ENCODE results near the gene PRUNE2. TPM values are rescaled to one million over a fixed set of nuclear protein-coding genes. Genes with fewer than 3 reads are reported as not detected.
"Not testable (repeated sequence)": the region's sequence is repeated elsewhere in the genome, so short reads cannot be mapped to it uniquely, and the experiment has no call there.

Gene PRUNE2
- polyA plus RNA-seq, 6 donors from 2014 or later, result 0.12 to 0.65 (median 0.23) TPM; not detected in 1

GRCh38 chr9:76878933-76879332 is 27.0 kb downstream of the PRUNE2 start:
- Mint-ChIP-seq H3K4me3 (no peak overlapping the region), H3K4me1 (peaks cover 0 to 4% (median 0%) of the 10 kb centered on the region in 3 donors), H3K36me3 (no peaks in the 10 kb centered on the region), H3K9me3 (peaks cover 0 to 4% (median 0%) of the 10 kb centered on the region in 7 donors), H3K27me3 (peaks cover 7 to 17% (median 9%) of the 10 kb centered on the region in 3 donors), H3K27ac (no peak overlapping the region)
- ATAC-seq (ENCODE audit: low read depth in 2 of 2) (no peak), DNase-seq (no peak)

GRCh38 chr9:76877961-76878360 is 28.0 kb downstream of the PRUNE2 start:
- no peak overlapping the region for H3K4me3 Mint-ChIP-seq
- DNase-seq (no peak), ATAC-seq (ENCODE audit: low read depth in 2 of 2) (no peak)
- H3K9me3 Mint-ChIP-seq, result peaks cover 0 to 4% (median 0%) of the 10 kb centered on the region in 7 donors
- H3K27me3 Mint-ChIP-seq, result peaks cover 14 to 18% (median 15%) of the 10 kb centered on the region in 3 donors
- no peaks in the 10 kb centered on the region for H3K36me3 Mint-ChIP-seq
- peaks cover 0 to 4% (median 0%) of the 10 kb centered on the region in 3 donors for H3K4me1 Mint-ChIP-seq
- H3K27ac Mint-ChIP-seq, result peak overlapping the region in 1 of 6 donors; percentile 2

- H3K4me1 Mint-ChIP-seq, result no peaks in the 10 kb centered on the region
- H3K9me3 Mint-ChIP-seq, result no peaks in the 10 kb centered on the region
- ATAC-seq (ENCODE audit: low read depth in 2 of 2) (no peak), DNase-seq (no peak)
- H3K27me3 Mint-ChIP-seq, result peaks cover 14 to 27% (median 21%) of the 10 kb centered on the region in 3 donors
- H3K36me3 Mint-ChIP-seq, result no peaks in the 10 kb centered on the region
- no peak overlapping the region for H3K4me3 Mint-ChIP-seq
- H3K27ac Mint-ChIP-seq, result no peak overlapping the region
Measured at GRCh38 chr9:76876098-76876497, 29.8 kb downstream of the PRUNE2 start.

GRCh38 chr9:76873821-76874220 is 32.1 kb downstream of the PRUNE2 start:
- H3K27me3 Mint-ChIP-seq, result peaks cover 14 to 32% (median 19%) of the 10 kb centered on the region in 3 donors
- DNase-seq, result no peak

GRCh38 chr9:76873056-76873792 is 32.7 kb downstream of the PRUNE2 start:
- no peaks in the 10 kb centered on the region for H3K36me3 Mint-ChIP-seq
- H3K9me3 Mint-ChIP-seq, result no peaks in the 10 kb centered on the region
- no peak for ATAC-seq (ENCODE audit: low read depth in 2 of 2)
- H3K4me1 Mint-ChIP-seq, result no peaks in the 10 kb centered on the region
- H3K27me3 Mint-ChIP-seq, result peaks cover 16 to 33% (median 21%) of the 10 kb centered on the region in 3 donors
- DNase-seq, result no peak
- no peak overlapping the region for H3K27ac Mint-ChIP-seq
- H3K4me3 Mint-ChIP-seq, result no peak overlapping the region

More at GRCh38 chr9:76873821-76874220, 32.1 kb downstream of the PRUNE2 start:
- ATAC-seq (ENCODE audit: low read depth in 2 of 2), result no peak
- Mint-ChIP-seq H3K4me1 (no peaks in the 10 kb centered on the region), H3K36me3 (no peaks in the 10 kb centered on the region), H3K4me3 (no peak overlapping the region), H3K9me3 (no peaks in the 10 kb centered on the region), H3K27ac (no peak overlapping the region)

- ATAC-seq (ENCODE audit: low read depth in 2 of 2) (no peak), DNase-seq (no peak)
- H3K27ac Mint-ChIP-seq, result no peak overlapping the region
- H3K9me3 Mint-ChIP-seq, result peaks cover 0 to 5% (median 0%) of the 10 kb centered on the region in 7 donors
- no peaks in the 10 kb centered on the region for H3K36me3 Mint-ChIP-seq
- H3K4me1 Mint-ChIP-seq, result peaks cover 0 to 4% (median 0%) of the 10 kb centered on the region in 3 donors
- peaks cover 23 to 35% (median 27%) of the 10 kb centered on the region in 3 donors for H3K27me3 Mint-ChIP-seq
- no peak overlapping the region for H3K4me3 Mint-ChIP-seq
Measured at GRCh38 chr9:76868897-76869296, 37.0 kb downstream of the PRUNE2 start.

GRCh38 chr9:76866689-76867088 is 39.2 kb downstream of the PRUNE2 start:
- DNase-seq (no peak), ATAC-seq (ENCODE audit: low read depth in 2 of 2) (no peak)
- Mint-ChIP-seq H3K4me1 (peaks cover 0 to 4% (median 0%) of the 10 kb centered on the region in 3 donors), H3K9me3 (peaks cover 0 to 5% (median 0%) of the 10 kb centered on the region in 7 donors), H3K4me3 (no peak overlapping the region), H3K36me3 (no peaks in the 10 kb centered on the region), H3K27me3 (peaks cover 21 to 30% (median 25%) of the 10 kb centered on the region in 3 donors), H3K27ac (no peak overlapping the region)

- no peak overlapping the region for H3K27ac Mint-ChIP-seq
- H3K9me3 Mint-ChIP-seq, result peaks cover 0 to 9% (median 0%) of the 10 kb centered on the region in 7 donors
- H3K4me3 Mint-ChIP-seq, result no peak overlapping the region
- no peak for ATAC-seq (ENCODE audit: low read depth in 2 of 2)
- no peaks in the 10 kb centered on the region for H3K36me3 Mint-ChIP-seq
- peaks cover 0 to 4% (median 0%) of the 10 kb centered on the region in 3 donors for H3K4me1 Mint-ChIP-seq
- DNase-seq, result no peak
- H3K27me3 Mint-ChIP-seq, result peaks cover 7 to 36% (median 28%) of the 10 kb centered on the region in 3 donors
Measured at GRCh38 chr9:76863832-76864231, 42.1 kb downstream of the PRUNE2 start.

- Mint-ChIP-seq H3K4me3 (no peak overlapping the region), H3K9me3 (peaks cover 0 to 15% (median 5%) of the 10 kb centered on the region in 7 donors), H3K36me3 (no peaks in the 10 kb centered on the region), H3K27ac (no peak overlapping the region), H3K4me1 (no peaks in the 10 kb centered on the region), H3K27me3 (peaks cover 4 to 29% (median 22%) of the 10 kb centered on the region in 3 donors)
- ATAC-seq (ENCODE audit: low read depth in 2 of 2) (no peak), DNase-seq (no peak)
Measured at GRCh38 chr9:76859860-76860259, 46.1 kb downstream of the PRUNE2 start.

- H3K4me3 Mint-ChIP-seq; DNase-seq; H3K4me1 Mint-ChIP-seq; H3K36me3 Mint-ChIP-seq; ATAC-seq (ENCODE audit: low read depth in 2 of 2): not testable (repeated sequence)
- Mint-ChIP-seq H3K9me3 (peaks cover 0 to 15% (median 5%) of the 10 kb centered on the region in 7 donors), H3K27me3 (peaks cover 4 to 24% (median 16%) of the 10 kb centered on the region in 3 donors), H3K27ac (peak overlapping the region in 1 of 6 donors; percentile 59)
Measured at GRCh38 chr9:76858248-76858647, 47.7 kb downstream of the PRUNE2 start.

- ATAC-seq (ENCODE audit: low read depth in 2 of 2) (no peak), DNase-seq (no peak)
- no peaks in the 10 kb centered on the region for H3K36me3 Mint-ChIP-seq
- peaks cover 0 to 12% (median 5%) of the 10 kb centered on the region in 7 donors for H3K9me3 Mint-ChIP-seq
- no peak overlapping the region for H3K4me3 Mint-ChIP-seq
- no peaks in the 10 kb centered on the region for H3K4me1 Mint-ChIP-seq
- no peak overlapping the region for H3K27ac Mint-ChIP-seq
- peaks cover 11 to 18% (median 13%) of the 10 kb centered on the region in 3 donors for H3K27me3 Mint-ChIP-seq
Measured at GRCh38 chr9:76856016-76856415, 49.9 kb downstream of the PRUNE2 start.

GRCh38 chr9:76855015-76855414 is 50.9 kb downstream of the PRUNE2 start:
- no peak for ATAC-seq (ENCODE audit: low read depth in 2 of 2)

GRCh38 chr9:76852026-76852425 is 53.9 kb downstream of the PRUNE2 start:
- DNase-seq (no peak), ATAC-seq (ENCODE audit: low read depth in 2 of 2) (no peak)
- Mint-ChIP-seq H3K27me3 (peaks cover 4 to 19% (median 11%) of the 10 kb centered on the region in 3 donors), H3K9me3 (peaks cover 0 to 3% (median 0%) of the 10 kb centered on the region in 7 donors), H3K4me3 (no peak overlapping the region), H3K27ac (no peak overlapping the region), H3K36me3 (no peaks in the 10 kb centered on the region), H3K4me1 (no peaks in the 10 kb centered on the region)

More at GRCh38 chr9:76855015-76855414, 50.9 kb downstream of the PRUNE2 start:
- no peaks in the 10 kb centered on the region for H3K36me3 Mint-ChIP-seq
- H3K4me3 Mint-ChIP-seq, result no peak overlapping the region
- no peak overlapping the region for H3K27ac Mint-ChIP-seq
- H3K9me3 Mint-ChIP-seq, result peaks cover 0 to 11% (median 5%) of the 10 kb centered on the region in 7 donors
- no peak for DNase-seq
- H3K27me3 Mint-ChIP-seq, result peaks cover 8 to 17% (median 16%) of the 10 kb centered on the region in 3 donors
- no peaks in the 10 kb centered on the region for H3K4me1 Mint-ChIP-seq

GRCh38 chr9:76846297-76846696 is 59.6 kb downstream of the PRUNE2 start:
- Mint-ChIP-seq H3K36me3 (no peaks in the 10 kb centered on the region), H3K27ac (no peak overlapping the region), H3K4me3 (no peak overlapping the region), H3K27me3 (peaks cover 0 to 28% (median 16%) of the 10 kb centered on the region in 3 donors), H3K4me1 (no peaks in the 10 kb centered on the region), H3K9me3 (peaks cover 0 to 5% (median 0%) of the 10 kb centered on the region in 7 donors)
- ATAC-seq (ENCODE audit: low read depth in 2 of 2) (no peak), DNase-seq (no peak)

Measured in naive B cell (primary cell).